D721Med (cell line): ENCODE data around the gene MAP7D2.
"Not testable (repeated sequence)": the region's sequence is repeated elsewhere in the genome, so short reads cannot be mapped to it uniquely, and the experiment has no call there.

Experiments used
- DNase-seq: peaks from one replicate; pipeline ENCODE4 v3.0.0; 2011; ENCODE audit warnings: low spot score; ENCODE audit not compliant: insufficient read length
- FAIRE-seq: peaks from 2 replicates; lab custom pipeline; 2011; peaks lifted over from hg19 to GRCh38; lab: Jason Lieb, UNC
- CTCF ChIP-seq: IDR thresholded peaks from 2 replicates; pipeline ENCODE4 v1.5.1; 2012; ENCODE audit warnings: mild to moderate bottlenecking, control low read depth; ENCODE audit not compliant: insufficient read depth; ENCODE audit errors: missing control alignments

The MAP7D2 gene

DNA sequence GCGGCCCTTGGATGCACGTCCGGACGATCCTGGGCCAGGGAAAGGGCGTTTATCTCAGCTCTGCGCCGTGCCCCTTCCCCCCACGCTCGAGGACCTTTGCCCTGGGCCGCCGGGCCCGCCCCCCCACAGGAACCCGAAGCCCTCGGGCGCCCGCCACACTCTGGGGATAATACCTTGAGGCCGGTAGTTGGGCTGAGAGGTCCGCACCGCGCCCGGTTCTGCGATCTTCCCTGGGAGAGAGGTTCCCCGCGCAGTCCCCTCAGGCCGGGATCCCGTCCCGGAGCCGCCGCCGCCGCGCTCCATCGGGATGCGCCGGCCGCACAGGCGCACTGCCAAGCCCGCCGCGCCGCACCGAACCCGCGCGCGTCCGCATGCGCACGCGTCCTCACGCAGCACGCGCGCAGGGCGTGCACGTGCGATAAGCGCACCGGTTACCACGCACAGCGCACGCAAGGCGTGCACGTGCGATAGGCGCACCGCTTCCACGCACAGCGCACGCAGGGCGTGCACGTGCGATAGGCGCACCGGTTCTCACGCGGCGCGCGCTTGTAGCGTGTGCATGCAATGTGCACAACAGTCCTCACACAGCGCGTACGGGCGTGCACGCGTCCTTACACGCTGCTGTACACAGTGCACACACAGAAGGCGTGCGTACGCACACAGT is at the start of gene MAP7D2:
Gene MAP7D2, minus strand, starts transcription at position 331 of the 664 bp plus-strand sequence. Its CDS starts 28 bp downstream, at position 303.
- DNase-seq (no peak), FAIRE-seq (no peak)
- no peak for TF ChIP-seq CTCF

DNA sequence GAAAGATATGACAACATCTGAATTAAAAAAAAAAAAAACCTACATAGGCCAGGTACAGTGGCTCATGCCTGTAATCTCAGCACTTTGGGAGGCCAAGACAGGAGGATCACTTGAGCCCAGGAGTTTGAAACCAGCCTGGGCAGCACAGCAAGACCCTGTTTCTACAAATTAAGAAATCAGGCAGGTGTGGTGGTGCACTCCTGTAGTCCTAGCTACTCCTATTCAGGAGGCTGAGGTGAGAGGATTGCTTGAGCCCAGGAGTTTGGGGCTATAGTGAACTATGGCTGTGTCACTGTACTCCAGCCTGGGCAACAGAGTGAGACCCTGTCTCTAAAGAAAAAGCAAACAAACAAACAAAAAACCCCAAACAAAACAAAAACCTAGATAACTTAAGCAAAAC is 45.8 kb upstream of the MAP7D2 start:
- DNase-seq, FAIRE-seq: not testable (repeated sequence)

DNA sequence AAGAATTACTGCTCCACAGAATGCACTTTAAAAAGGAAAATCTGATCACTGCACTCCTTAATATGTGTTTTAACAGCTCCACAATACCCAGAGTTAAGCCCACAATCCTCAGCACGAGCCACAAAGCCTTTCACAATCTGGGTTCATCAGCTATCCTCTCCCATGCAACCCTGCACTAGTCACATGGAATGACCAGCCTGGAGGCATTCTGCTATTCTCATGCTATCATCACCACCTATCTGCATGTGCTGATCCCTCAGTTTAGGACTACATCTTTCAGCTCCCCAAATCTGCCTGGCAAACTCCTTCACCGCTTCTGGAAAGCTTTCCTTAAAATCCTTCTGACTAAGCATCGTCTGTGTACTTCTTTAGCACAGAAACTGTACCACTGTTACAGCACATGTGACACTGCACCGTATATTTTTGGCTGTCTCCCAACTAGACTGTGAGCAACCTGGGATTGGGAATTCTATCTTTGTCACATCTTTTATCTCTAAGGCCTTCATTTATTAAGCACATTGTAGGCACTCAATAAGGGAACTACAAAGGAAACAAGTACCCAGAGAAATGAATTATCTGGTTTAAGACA is 43.2 kb upstream of the MAP7D2 start:
- no peak for TF ChIP-seq CTCF
- FAIRE-seq, result peak; percentile 6
- no peak for DNase-seq

- FAIRE-seq (no peak), DNase-seq (no peak)
- TF ChIP-seq CTCF, result no peak
These were observed 35.0 kb upstream of the MAP7D2 start for GRCh38 chrX:20151689-20152088.

DNA sequence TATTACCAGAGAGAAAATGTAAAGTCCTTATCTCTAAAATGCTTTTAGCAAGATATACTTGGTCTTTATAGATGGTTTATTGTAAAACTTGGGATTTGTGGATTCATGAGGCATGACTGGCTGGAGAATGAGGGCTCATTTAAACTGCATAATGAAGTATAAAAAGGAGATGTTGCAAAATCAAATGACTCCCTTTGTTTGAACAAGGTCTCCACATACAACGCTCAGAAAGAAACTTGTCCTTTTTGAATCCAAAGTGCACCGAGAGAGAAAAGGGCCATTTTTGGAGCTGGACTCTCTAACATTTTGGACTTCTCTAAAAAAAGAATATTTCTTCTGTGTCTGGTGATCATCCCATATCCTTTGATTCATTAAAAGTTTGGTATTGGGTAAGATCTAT is 32.6 kb upstream of the MAP7D2 start:
- no peak for TF ChIP-seq CTCF
- no peak for FAIRE-seq
- no peak for DNase-seq

DNA sequence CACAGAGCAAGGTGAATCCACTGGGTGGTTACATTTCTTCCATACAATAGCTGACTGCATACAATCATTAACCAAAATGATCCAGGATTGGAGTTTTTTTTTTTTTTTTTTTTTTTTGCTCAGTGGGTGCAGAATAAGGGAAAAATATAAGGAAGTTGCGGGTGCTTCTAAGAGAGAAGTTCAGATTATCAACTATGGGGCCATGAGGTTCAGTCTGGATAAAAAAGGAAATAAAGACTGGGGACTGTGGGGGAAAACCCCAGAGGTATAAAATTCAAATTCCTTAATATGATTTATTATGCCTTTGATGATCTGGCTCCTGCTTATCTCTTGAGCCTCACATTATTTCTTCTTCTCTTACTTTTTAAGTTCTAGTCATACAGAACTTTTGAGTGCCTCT is 30.9 kb upstream of the MAP7D2 start:
- DNase-seq (no peak), FAIRE-seq (no peak)
- no peak for TF ChIP-seq CTCF

DNA sequence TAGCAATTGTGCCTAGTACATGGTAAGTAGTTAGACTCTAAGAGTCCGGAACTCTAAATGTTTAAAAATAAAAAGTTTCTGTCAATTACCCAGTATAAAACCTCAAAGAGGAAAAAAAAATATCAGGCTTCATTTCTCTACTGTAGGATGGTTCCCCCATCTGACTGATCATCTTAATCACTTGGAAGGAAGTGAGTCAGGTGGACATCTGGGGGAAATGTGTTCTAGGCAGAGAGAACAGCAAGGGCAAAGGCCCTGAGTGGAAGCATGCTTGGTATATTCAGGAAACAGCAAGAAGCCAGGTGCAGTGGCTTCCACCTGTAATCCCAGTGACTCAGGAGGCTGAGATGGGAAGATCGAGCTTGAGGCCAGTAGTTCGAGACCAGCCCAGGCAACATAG is 27.8 kb upstream of the MAP7D2 start:
- FAIRE-seq, result no peak
- no peak for TF ChIP-seq CTCF
- no peak for DNase-seq

- DNase-seq, result no peak
- no peak for FAIRE-seq
- TF ChIP-seq CTCF, result no peak
These were observed 26.9 kb upstream of the MAP7D2 start for GRCh38 chrX:20143561-20143960.
